ENCODE measurements around the gene FFAR2.
"Not testable (repeated sequence)": the region's sequence is repeated elsewhere in the genome, so short reads cannot be mapped to it uniquely, and the experiment has no call there.

FFAR2 gene

DNA sequence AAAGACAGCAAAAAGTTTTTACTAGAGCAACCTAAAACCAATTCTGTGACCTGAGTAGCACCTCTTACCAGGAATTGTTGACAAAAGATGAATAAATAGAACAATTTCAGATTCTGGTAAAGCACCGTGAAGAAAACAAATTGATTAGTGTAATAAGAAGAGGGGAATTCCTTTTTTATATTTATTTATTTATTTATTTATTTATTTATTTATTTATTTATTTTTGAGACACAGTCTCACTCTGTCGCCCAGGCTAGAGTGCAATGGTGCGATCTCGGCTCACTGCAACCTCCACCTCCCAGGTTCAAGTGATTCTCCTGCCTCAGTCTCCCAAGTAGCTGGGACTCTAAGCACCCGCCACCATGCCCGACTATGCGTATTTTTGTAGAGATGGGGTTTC lies 24.7 kb upstream of the FFAR2 start:
- not testable (repeated sequence) for FAIRE-seq; DNase-seq (ENCODE audit: insufficient read length, low spot score)

DNA sequence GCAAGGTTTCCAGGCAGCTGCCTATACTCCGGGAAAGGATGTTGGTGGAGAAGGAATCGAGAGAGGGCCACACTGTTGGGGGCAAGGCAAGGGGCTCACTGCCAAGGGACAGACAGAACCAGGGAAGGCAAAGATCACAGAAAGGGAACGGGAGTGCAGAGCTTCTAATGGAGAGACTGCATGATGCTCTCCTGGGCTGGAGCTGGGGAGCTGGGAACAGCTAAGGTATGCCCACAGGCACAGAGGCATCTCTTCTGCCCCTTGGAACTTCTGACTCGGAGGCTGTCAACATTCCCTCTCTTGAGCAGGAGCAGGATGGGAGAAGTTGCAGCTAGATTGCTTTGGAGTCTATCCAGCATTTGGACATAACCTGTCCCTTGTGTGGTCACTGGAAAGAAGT lies 22.4 kb upstream of the FFAR2 start:
- FAIRE-seq (no peak), DNase-seq (ENCODE audit: insufficient read length, low spot score) (no peak)

DNA sequence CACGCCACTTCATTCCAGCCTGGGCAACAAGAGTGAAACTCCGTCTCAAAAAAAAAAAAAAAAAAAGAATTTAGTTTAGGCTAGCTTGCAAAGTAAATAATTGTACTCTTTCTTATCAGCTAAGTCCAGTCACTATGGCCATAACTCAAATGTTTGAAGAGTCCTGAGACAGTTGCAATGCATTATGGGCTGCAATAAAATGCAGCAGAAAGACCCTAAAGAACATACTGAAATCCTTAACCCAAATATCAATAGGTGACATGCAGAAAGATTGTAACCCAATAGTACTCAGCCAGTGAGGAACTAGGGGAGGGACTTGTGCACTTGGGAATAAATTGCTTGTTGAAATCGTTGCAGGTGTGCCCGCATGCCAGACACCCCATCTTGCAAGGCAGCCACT lies 20.9 kb upstream of the FFAR2 start:
- FAIRE-seq, result no peak
- no peak for DNase-seq (ENCODE audit: insufficient read length, low spot score)

DNA sequence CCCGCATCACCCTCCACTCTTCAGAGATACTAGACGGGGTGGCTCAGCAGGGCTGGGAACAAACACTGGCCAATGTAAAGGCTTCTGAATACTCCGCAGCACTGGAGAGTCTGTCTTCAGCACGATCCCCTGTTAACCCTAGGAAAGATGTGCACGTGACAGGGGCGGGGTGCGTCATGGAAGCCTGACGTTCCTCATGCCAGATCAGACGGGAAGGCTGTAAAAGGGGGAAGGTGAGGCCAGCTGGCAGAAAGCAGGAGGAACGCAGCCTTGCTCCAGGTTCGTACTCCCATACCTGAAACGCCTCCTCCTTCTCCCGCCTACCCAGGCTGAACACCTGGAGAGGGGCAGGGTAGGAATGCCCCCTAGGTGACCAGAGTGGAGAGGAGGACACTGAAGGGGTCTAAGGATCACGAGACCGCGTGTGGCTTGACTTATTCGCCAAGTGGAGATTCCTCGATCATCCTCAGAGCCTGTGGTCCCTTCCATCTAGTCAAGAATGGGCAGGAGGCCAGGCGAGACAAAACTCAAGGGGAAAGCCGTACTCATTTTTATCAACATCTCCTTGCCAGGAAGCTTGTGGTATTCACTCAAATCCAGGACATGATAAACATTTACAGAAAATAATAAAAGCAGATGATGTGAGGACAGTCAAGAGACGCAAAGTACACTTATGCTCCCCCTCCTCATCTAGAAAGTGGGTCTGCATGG lies 18.2 kb upstream of the FFAR2 start:
- DNase-seq (ENCODE audit: insufficient read length, low spot score), result no peak
- no peak for FAIRE-seq

DNA sequence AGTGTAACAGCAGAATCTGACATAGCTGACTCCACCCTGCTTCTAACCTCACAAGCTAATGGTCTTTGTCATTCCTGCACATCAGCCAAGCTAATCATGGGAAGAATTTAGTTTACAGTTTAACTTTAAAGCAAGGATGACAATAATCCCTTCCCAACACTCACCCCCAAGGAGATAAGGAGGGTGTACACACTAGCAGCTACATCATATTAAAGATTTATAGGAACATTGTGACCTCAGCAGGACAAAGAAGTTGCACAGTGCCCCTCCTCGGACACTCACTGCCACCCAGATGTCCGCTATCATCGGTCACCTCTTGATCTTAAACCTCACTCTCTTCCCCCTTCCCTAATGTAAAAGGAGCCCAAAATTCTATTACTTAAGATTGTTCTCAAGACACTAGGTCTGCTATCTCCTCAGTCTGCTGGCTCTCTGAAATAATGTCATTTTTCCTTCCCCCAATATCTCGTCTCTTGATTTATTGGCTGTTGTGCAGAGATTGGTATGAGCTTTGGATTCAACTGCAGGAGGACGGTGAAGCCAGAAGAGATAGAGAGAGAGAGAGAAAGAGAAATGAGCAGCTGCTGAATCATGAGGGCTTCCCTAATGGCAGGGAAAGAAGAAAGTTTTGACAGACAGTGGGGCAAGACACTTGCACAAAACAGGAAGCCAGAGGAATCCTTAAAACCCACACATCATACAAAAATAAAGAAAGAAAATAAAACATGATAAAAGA lies 17.5 kb upstream of the FFAR2 start:
- FAIRE-seq (no peak), DNase-seq (ENCODE audit: insufficient read length, low spot score) (no peak)

DNA sequence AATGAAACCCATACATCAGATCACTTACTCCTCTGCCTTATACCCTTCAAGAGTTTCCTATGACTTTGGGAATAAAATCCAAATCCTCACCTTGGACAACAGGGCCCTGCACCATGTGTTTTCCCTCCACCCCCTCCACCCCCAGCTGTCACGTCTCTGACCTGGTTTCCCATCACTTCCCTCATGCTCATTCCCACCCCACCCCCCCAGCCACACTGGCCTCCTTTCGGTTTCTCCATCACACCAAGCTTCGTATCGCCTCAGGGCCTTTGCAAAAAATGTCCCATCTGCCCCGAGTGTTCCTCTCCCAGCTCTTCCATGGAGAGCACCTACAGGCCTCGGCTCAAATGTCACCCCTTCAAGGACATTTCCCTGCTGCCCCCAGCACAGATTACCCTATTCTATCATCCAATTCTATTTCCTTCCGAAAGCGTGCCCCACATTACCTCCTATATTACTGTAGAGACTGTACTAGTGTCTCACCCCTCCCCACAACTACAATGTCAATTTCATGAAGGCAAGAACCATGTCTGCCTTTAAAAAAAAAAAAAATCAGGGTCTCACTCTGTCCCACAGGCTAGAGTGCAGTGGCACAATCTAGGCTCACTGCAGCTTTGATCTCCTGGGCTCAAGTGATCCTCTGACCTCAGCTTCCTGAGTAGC lies 16.8 kb upstream of the FFAR2 start:
- DNase-seq (ENCODE audit: insufficient read length, low spot score) (no peak), FAIRE-seq (no peak)

DNA sequence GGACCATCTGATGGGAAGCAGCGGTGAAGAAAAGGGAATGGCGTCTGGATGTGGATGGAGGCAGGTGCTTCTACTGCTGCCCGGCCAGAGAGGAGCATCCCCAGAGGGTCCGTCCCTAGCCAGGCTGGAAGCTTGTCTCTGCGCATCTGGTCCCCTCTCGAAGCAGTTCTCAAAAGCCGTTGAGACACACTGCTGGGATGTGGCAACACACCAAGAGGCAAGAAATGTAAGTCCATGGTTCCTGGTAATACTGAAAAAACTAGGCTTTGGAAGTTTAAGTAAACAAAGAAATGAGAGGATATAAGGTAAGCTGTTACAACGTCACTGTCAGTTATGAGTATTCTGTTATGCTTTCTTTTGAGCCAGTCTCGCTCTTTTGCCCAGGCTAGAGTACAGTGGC lies 15.1 kb upstream of the FFAR2 start:
- no peak for FAIRE-seq
- no peak for DNase-seq (ENCODE audit: insufficient read length, low spot score)

DNA sequence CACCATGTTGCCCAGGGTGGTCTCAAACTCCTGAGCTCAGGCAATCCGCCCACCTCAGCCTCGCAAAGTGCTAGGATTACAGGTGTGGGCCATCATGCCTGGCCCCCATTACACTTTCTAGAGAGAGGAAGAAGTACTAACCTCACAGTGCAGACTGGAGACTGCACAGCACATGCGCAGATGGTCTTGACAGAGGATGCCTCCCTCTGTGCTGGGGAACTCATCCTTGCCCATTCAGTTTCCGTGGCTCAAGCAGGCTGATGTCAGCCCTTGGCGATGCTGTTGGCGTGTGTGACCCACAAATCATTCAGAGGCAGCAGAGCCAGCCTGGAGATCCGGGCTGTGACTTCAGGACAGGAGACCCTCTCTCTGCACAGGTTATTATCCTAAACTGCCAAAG lies 14.6 kb upstream of the FFAR2 start:
- FAIRE-seq (no peak), DNase-seq (ENCODE audit: insufficient read length, low spot score) (no peak)

DNA sequence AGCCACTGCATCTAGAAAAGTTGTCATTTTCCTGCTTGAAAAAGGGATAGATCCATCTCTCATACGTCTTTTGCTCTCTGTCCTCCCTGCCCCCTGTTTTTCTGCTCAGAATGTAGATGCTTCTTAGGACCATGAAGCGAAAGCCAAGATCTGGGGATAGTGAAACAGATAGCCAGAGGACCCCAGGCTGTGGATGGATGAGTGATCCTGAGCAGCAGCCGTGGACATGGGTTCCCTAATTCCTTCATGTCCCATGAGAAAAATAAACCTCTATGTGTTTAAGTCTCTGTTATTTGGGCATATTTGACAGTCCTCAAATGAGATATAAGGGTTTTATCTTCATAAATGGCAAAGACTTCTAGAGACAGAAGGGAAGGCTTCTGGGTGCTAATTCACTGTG lies 12.2 kb upstream of the FFAR2 start:
- FAIRE-seq, result no peak

DNA sequence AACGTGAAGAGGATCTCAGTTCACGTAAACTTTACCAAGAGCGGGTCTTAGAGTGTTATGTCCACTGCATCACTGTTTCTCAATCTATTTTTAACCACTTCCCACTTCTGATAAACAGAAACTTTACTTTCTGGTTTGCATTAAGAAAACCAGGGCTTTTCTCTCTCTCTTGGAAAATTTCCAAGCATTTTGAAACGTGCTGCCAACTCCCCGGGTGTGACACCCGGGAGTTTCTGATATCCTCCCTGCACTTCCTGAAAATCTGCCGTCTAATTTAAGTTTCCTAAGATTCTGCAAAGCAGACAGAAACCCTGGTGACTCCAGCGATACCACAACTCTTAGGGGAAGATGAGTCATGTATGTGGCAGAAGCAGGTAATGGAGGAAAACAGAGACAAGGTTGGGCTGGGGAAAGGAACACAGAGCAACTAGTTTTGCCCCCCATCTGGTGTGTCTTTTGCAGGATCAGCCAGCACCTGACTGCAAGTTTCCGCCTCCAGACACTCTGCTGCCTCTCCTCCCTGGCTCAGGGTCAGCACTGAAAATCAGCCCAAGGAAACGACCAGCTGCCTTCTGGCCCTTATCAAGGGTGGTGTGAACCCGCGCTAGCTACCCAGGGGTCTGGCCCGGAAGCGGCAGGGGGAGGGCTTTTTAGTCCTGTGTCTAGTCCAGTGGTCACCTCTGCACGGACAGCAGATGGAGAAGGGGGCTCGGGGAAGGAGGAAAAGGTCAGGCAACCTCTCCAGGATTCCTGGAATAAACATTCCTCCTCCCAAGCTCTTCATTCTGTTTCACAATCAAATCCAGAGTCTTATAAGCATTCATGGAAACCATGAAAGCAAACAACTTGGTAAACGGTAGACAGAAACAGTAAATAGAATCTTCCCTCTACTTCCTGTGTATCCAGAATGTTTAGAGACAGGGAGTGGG lies 11.3 kb upstream of the FFAR2 start:
- FAIRE-seq (no peak), DNase-seq (ENCODE audit: insufficient read length, low spot score) (no peak)

More for the DNA sequence above, 12.2 kb upstream of the FFAR2 start:
- no peak for DNase-seq (ENCODE audit: insufficient read length, low spot score)

DNA sequence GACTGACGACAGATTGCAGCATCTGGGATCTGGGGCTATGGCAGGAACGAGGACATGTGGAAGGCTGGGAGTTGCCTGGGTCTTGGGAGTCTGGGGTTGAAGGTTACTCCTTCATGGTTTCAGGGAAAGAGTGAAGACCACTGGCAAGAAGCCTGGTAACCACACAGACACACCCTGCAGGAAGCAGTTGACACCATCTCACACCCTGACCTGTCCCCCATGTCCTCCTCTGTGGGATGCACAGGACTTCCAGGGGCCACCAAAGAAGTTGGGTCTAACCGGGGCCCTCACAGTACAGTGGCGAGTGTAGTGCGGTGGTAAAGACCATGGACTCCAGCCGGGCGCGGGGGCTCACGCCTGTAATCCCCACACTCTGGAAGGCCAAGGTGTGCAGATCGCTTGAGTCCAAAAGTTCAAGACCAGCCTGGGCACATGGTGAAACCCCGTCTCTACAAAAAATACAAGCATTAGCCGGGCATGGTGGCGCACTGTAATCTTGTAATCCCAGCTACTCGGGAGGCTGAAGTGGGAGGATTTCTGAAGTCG lies 10.6 kb upstream of the FFAR2 start:
- FAIRE-seq, result no peak
- no peak for DNase-seq (ENCODE audit: insufficient read length, low spot score)

DNA sequence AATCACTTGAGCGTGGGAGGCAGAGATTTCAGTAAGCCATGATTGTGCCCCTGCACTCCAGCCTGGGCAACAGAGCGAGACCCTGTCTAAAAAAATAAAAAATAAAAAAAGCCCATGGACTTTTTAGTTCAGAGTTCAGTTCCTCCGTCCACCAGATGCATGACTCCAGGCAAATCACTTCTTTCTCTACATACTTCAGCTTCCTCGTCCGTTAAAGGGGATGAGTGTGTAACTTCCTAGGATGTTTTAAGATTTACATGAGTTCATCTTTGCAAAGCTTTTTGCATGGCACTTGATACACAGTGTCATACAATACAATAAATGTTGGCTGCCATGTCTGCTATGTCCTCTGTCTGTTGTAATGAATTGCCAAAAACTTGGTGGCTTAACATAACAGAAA lies 10.0 kb upstream of the FFAR2 start:
- FAIRE-seq, result no peak
- DNase-seq (ENCODE audit: insufficient read length, low spot score), result no peak

DNA sequence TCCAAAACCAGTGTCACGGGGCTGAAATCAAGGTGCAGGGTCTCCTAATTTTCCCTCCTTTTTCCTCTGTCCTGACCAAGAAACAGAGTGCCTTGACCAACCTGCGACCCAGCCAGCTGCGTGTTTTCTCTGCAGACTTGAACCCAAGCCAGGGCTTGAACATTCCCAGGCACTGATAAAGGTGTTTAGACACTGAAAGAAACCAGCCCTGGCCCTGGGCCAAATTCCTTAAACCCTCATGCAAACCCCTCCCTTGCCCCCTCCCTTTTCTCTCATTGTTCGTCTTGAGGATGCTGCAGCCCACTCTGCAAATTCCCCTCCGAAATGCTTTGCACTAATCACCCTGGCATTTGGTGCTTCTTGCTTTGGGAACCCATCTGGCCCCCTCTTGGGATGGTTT lies 9.5 kb upstream of the FFAR2 start:
- DNase-seq (ENCODE audit: insufficient read length, low spot score) (no peak), FAIRE-seq (no peak)

DNA sequence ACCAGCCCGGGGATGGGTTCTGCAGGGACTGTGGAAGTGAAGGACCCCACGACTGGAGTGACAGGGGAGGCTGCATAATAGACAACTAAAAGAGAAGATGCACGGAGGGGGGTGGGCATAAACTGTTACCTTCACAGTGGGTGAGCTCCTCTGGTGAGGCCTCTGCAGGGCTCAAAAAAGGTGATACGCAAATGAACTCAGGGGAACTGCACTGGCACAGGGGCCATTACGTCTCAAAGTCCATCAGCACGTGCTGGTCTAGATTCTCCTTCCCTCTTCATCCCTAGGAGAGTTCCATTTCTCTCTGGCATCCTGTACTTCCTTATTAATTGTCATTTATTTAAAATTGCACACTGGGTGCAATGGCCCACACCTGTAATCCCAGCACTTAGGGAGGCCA lies 8.1 kb upstream of the FFAR2 start:
- FAIRE-seq (no peak), DNase-seq (ENCODE audit: insufficient read length, low spot score) (no peak)

DNA sequence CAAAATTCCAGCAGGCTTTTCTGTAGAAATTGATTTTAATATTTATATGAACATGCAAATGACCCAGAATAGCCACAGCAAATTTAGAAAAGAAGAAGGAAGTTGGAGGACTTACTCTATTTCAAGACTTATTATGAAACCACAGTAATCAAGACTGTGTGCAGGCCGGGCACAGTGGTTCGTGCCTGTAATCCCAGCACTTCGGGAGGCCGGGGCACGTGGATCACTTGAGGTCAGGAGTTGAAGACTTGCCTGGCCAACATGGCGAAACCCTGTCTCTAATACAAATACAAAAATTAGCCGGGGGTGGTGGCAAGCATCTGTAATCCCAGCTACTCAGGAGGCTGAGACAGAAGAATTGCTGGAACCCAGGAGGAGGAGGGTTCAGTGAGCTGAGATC lies 6.0 kb upstream of the FFAR2 start:
- no peak for FAIRE-seq

DNA sequence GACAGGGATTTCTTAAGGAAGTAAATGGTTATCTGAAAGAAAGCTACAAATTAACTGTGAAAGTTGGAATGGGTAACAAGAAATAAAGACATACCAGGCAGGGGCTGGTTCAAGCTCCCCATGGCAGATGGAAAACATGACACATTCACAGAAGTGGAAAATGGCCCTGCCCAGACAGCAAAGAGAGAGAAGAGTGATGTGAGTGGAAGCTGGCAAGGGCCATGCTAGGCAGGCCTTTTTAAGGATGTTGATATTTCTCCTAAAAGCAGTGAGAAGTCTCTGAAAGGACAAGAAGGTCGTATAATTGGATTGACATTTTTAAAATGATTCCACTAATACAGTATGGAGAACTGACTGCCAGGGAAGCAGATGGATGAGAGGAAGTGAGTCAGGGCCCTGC lies 3.3 kb upstream of the FFAR2 start:
- DNase-seq (ENCODE audit: insufficient read length, low spot score), result no peak
- FAIRE-seq, result no peak

More for the DNA sequence above, 6.0 kb upstream of the FFAR2 start:
- DNase-seq (ENCODE audit: insufficient read length, low spot score), result no peak

DNA sequence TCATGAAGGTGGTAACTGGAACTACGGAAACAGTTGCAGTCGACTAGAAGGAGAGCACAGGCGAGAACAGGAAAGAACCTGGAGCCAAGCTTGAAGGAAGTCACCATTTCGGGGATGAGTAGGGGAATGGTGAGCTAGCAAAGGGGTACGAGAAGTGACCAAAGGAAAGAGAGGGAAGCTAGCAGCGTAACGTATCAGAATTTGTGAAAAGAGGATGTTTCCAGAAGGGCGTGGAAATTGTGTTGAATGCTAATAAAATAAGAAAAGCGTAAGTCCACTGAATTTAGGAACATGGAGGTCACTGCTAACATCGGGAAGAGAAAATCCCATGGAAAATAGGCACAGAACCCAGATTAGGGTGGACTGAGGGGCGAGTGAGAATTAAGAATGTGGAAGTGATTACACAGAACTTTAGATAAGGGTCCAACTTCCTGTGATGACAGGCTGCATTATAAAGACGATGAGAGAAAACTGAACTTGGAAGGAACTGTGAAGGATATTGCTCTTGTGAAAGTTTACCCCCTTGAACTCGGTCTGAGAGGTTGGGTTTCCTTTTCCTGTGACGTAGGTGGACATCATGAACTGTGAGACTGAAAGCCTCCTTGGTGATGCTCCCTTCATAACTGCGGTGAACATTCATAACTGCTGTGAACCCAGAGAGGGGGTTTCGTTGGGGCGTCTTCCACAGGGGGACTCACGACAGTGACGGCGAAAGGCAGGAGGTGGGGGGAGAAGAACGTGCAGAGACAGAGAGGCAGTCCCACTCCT lies 2.0 kb upstream of the FFAR2 start:
- FAIRE-seq (no peak), DNase-seq (ENCODE audit: insufficient read length, low spot score) (no peak)

DNA sequence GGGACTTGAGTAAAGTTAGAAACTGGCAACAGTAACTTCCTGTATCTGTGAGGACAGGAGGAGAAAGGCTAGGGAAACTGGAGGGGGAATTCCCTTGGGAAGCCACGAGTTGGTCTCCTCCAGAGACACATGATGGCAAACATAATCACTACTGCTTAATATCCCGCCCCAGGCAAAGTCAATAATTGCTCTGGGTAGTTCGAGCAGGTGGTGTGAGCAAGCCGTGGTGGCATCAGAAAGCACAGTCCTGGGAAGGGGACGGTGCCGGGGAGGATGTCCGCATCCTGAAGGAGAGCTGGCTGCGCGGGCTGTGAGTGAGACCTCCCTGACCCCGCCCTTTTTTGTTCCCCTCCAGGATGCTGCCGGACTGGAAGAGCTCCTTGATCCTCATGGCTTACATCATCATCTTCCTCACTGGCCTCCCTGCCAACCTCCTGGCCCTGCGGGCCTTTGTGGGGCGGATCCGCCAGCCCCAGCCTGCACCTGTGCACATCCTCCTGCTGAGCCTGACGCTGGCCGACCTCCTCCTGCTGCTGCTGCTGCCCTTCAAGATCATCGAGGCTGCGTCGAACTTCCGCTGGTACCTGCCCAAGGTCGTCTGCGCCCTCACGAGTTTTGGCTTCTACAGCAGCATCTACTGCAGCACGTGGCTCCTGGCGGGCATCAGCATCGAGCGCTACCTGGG lies 1.4 kb downstream of the FFAR2 start:
- FAIRE-seq, result no peak
- no peak for DNase-seq (ENCODE audit: insufficient read length, low spot score)

DNA sequence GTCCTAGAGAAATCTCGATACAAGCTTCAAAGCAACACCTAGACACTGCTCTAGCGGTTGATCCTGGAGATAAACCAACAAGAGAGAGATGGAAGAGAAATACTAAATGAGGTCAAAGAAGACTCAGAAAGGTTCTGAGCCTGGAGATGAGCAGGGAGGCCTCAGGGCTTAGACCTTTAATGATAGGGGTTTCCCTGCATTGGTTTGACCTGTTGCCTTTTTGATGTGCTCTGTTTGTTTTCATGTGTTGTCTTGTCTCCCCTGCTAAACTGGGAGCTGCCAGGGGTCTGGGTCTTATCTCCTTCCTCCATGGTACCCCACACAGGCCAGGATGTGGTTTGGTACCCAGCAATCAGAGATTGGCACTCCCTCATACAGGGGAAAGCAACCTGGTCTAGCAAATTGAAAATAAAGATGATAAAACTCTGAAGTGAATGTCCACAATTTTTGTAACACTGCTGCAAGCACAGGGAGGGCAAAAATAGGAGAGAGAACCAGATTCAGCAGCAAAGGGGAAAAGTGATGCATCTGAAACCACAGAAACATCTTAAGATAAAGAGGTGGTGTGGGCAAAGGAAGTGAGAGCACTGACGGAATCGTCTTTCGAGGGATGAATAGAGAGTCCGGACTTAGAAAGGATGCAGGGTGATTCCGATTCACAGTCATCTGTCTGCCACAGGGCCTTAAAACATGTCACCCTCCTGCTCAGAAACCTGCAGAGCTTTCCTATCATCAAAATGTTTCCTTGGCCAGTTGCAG lies 3.5 kb downstream of the FFAR2 start:
- no peak for DNase-seq (ENCODE audit: insufficient read length, low spot score)
- no peak for FAIRE-seq
